GM12801 (cell line): ENCODE measurements around the gene SRC.

Source experiments
- TF ChIP-seq, protein P1 (sequence below): IDR thresholded peaks from one replicate; pipeline ENCODE4 v1.5.1; 2011; ENCODE audit warnings: control low read depth; ENCODE audit not compliant: insufficient read length; ENCODE audit errors: extremely low read depth

Gene SRC

DNA sequence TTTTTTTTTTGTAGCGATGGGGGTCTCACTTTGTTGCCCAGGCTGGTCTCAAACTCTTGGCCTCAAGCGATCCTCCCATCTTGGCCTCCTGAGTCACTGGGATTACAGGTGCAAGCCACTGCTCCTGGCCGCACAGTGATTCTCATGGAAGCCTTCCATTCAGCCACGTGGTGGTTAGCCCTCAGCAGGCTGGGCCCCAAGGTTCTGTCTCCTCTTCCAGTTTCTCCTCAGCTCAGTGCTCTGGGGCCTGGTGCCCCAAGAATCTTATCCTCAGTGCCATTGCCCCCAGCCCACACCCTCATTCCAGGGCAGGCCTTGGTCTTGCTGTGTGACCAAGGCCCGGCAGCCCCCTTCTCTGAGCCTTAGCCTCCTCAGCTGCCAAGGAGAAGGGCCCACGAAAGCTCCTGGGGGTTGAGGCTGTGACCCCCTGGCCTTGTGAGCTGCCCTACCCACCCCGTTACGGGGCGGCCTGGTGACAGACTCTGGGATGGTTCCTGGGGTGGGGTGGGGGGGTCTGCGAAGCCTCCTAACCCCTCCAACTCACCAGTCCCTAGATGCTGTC is 16.4 kb downstream of the SRC start:
- TF ChIP-seq, protein P1, sequence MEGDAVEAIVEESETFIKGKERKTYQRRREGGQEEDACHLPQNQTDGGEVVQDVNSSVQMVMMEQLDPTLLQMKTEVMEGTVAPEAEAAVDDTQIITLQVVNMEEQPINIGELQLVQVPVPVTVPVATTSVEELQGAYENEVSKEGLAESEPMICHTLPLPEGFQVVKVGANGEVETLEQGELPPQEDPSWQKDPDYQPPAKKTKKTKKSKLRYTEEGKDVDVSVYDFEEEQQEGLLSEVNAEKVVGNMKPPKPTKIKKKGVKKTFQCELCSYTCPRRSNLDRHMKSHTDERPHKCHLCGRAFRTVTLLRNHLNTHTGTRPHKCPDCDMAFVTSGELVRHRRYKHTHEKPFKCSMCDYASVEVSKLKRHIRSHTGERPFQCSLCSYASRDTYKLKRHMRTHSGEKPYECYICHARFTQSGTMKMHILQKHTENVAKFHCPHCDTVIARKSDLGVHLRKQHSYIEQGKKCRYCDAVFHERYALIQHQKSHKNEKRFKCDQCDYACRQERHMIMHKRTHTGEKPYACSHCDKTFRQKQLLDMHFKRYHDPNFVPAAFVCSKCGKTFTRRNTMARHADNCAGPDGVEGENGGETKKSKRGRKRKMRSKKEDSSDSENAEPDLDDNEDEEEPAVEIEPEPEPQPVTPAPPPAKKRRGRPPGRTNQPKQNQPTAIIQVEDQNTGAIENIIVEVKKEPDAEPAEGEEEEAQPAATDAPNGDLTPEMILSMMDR, result no peak

GRCh38 chr20:37362821-37363220 is 16.9 kb downstream of the SRC start:
- TF ChIP-seq, protein P1, result no peak

DNA sequence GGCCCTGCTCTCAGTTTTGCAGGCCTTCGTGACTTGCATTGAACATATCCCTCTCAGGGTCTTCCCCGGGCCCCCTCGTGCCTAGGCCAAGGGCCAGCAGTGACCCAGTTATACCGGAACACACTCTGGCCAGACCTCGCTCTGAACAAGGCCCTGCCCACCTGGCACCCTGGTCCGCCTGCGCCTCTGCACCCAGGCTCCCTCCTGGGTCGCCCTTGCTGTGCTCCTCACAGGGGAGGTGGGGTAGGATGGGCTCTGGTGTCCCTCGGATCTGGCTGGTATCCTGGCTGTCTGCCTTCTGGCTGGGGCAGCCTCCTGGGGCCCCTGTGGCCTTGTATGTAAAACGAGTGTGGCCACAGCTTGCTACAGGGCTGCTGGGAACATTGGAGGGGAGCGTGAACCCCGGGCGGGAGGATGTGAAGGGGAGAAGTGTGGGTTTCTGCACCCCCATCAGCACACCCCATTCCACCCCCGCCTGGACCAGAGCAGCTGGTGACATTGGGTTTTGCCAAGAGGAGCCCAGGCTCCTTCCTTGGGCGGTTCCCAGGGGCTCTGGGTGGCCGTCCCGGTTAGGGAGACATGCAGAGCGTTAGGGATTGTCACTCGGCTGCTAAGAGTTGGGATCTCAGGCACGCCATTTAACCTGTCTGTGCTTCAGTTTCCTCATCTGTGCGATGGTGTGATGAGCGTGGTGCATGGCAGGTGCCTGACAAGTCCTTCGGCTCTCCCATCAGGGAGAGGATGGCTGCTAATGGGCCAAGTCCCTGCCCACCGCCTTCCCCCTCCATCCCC is 17.5 kb downstream of the SRC start:
- TF ChIP-seq, protein P1, result no peak

GRCh38 chr20:37364013-37364926 is 18.3 kb downstream of the SRC start:
- TF ChIP-seq, protein P1, result no peak

GRCh38 chr20:37364927-37365272 is 19.0 kb downstream of the SRC start:
- TF ChIP-seq, protein P1, result no peak

DNA sequence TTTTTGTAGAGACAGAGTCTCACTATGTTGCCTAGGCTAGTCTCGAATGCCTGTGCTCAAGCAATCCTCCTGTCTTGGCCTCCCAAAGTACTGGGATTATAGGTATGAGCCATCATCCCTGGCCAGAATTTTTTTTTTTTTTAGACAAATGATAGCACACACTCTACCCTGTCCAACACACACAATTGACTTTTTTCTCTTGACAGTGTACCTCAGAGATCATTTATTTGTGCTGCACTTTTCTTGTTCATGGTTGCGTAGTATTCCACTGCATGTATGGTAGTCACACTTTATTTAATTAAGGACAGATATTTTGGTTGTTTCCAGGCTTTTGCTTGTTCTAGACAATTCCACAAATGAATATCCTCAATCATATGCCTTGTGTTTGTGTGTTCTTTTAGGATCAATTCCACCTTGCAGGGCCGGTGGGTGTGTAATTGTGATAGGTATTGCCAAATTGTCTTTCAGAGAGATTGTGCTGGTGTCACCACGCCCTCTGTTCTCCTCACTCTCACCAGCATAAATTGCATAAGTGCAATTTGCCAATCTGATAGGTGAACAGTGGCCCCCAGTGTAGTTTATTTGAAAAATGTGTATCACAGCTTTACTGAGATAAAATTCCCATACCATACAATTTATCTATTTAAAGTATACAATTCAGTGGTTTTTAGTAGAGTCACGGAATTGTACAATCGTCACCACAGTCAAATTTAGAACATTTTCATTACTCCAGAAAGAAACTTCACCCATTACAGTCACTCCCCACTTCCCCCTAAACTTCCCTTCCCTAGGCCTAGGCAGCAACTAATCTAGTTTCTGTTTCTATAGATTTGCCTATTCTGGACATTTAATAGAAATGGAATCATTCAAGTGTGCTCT is 20.1 kb downstream of the SRC start:
- TF ChIP-seq, protein P1, result no peak
